Thoracic aorta (tissue), 2 donors: Measurements from ENCODE around the gene OSBP2. TPM values are rescaled to one million over a fixed set of nuclear protein-coding genes. Genes with fewer than 3 reads are reported as not detected.

Experiments
- ATAC-seq: fragments of 150-250 bp; one replicate; pipeline ENCODE4 v1.8.0; 2017; ENCODE audit warnings: low read depth; ENCODE audit not compliant: insufficient number of reproducible peaks, low FRiP score
- DNase-seq: peaks from one replicate; pipeline ENCODE4 v3.0.0-alpha.2; 2020; ENCODE audit warnings: low spot score
- H3K27ac ChIP-seq, 2 donors: fragments of 200-600 bp; sonication (generic); 1 replicate in 1 of 2; 2 replicates in 1 of 2; pipeline ENCODE4 v1.5.1; 2016; ENCODE audit warnings: mild to moderate bottlenecking in 2 of 2, moderate library complexity in 2 of 2
- H3K27me3 ChIP-seq: fragments of 200-600 bp; sonication (generic); replicated peaks from 2 replicates; pipeline ENCODE4 v1.6.0; 2016; ENCODE audit warnings: mild to moderate bottlenecking; ENCODE audit not compliant: insufficient read depth
- H3K36me3 ChIP-seq: fragments of 200-600 bp; sonication (generic); one replicate; pipeline ENCODE4 v1.5.1; 2016
- H3K4me1 ChIP-seq, 2 donors: fragments of 200-600 bp; sonication (generic); 1 replicate in 1 of 2; 2 replicates in 1 of 2; pipeline versions ENCODE4 v1.5.1 to v1.6.0; 2016; ENCODE audit warnings: low read depth in 2 of 2, mild to moderate bottlenecking in 1 of 2; ENCODE audit not compliant: control insufficient read depth in 1 of 2
- H3K4me3 ChIP-seq: fragments of 200-600 bp; sonication (generic); 2 replicates; pipeline ENCODE4 v1.5.1; 2016; ENCODE audit warnings: mild to moderate bottlenecking
- H3K9me3 ChIP-seq: fragments of 200-600 bp; sonication (generic); 2 replicates; pipeline ENCODE4 v1.5.1; 2016
- total RNA-seq, 2 donors: library from RNA; depleted of rRNA; stranded (reverse); fragments of >200 nt; gene quantifications; one replicate each; pipeline versions ENCODE4 v1.1.0 to v1.2.3, GENCODE V29; 2016
- TF ChIP-seq, protein P1 (sequence below): fragments of 200-600 bp; sonication (generic); IDR thresholded peaks from one replicate; pipeline ENCODE4 v1.5.1; 2019; ENCODE audit warnings: antibody characterized with exemption

OSBP2 gene
- total RNA-seq, 2 donors from 2014 or later = 0.71 to 3.0 TPM

DNA sequence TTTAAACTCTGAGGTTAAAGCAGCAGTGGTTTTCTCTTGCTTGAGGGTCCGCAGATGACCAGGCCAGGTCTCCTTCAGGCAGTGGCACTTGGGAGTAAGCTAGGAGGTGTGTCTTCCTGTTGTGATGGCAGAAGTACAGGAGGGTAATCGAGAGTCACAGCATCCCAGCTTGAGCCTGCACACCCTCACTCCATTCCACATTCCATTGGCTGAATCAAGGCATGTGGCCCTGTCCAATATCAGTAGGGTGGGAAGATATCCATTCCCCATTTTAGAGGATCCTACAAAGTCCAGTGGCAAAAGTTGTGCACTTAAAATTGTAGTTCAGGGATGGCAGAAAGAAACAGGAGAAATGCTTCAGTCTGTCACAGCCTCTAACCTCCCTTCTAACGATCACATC, 23.3 kb downstream of the OSBP2 start:
- DNase-seq = no peak
- no peaks in the 10 kb centered on the region for H3K36me3 ChIP-seq
- H3K27ac ChIP-seq = no peak overlapping the region
- ATAC-seq = no peak
- TF ChIP-seq, protein P1, sequence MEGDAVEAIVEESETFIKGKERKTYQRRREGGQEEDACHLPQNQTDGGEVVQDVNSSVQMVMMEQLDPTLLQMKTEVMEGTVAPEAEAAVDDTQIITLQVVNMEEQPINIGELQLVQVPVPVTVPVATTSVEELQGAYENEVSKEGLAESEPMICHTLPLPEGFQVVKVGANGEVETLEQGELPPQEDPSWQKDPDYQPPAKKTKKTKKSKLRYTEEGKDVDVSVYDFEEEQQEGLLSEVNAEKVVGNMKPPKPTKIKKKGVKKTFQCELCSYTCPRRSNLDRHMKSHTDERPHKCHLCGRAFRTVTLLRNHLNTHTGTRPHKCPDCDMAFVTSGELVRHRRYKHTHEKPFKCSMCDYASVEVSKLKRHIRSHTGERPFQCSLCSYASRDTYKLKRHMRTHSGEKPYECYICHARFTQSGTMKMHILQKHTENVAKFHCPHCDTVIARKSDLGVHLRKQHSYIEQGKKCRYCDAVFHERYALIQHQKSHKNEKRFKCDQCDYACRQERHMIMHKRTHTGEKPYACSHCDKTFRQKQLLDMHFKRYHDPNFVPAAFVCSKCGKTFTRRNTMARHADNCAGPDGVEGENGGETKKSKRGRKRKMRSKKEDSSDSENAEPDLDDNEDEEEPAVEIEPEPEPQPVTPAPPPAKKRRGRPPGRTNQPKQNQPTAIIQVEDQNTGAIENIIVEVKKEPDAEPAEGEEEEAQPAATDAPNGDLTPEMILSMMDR = no peak
- H3K4me3 ChIP-seq = no peak overlapping the region
- H3K4me1 ChIP-seq = no peaks in the 10 kb centered on the region
- H3K9me3 ChIP-seq = no peaks in the 10 kb centered on the region
- no peaks in the 10 kb centered on the region for H3K27me3 ChIP-seq

DNA sequence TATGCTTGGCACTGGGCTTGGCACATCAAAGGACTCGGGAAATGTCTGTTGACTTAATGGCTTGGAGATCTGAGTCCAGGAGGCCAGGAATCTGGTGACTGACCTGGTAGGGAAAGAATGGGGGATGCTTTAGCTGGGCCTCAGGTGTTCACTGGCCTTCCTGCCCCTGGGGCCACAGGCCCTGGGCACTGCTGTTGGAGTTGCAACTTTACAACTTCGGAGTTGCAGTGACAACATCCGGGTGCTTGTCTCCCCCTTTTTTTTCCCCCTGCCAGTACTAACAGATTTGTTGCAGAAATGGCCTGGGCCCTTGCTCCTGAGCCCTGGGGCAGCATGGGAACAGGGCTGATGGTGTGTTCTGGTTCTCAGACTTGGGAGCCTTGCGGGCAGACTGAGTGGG, 23.8 kb downstream of the OSBP2 start:
- ATAC-seq = no peak
- no peak for DNase-seq
- no peaks in the 10 kb centered on the region for H3K9me3 ChIP-seq
- H3K27me3 ChIP-seq = no peaks in the 10 kb centered on the region
- no peak overlapping the region for H3K4me3 ChIP-seq
- no peak overlapping the region for H3K27ac ChIP-seq
- TF ChIP-seq, protein P1 = no peak
- H3K4me1 ChIP-seq = no peaks in the 10 kb centered on the region
- H3K36me3 ChIP-seq = no peaks in the 10 kb centered on the region

DNA sequence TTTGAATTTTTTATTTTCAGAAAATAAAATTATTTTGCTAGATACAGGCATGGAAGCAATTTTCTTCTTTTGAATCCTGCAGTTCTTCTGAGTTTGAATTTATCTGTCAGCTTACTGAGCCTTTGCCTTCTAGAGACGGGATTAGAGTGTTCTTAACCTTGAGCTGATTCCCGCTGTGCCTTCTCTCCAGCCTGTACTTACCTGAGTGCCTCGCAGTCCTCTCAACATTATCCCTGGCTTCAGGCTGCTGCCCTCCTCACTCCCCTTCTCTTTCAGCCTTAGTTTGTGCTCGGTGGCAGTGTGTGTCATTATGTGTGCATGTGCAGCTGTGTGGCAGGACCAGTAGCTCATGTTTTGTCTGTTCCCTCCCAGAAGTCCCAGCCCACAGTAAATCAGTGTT, 24.3 kb downstream of the OSBP2 start:
- H3K4me1 ChIP-seq = no peaks in the 10 kb centered on the region
- DNase-seq = no peak
- no peaks in the 10 kb centered on the region for H3K27me3 ChIP-seq
- H3K36me3 ChIP-seq = no peaks in the 10 kb centered on the region
- TF ChIP-seq, protein P1 = no peak
- H3K27ac ChIP-seq = no peak overlapping the region
- no peak overlapping the region for H3K4me3 ChIP-seq
- no peak for ATAC-seq
- H3K9me3 ChIP-seq = no peaks in the 10 kb centered on the region

DNA sequence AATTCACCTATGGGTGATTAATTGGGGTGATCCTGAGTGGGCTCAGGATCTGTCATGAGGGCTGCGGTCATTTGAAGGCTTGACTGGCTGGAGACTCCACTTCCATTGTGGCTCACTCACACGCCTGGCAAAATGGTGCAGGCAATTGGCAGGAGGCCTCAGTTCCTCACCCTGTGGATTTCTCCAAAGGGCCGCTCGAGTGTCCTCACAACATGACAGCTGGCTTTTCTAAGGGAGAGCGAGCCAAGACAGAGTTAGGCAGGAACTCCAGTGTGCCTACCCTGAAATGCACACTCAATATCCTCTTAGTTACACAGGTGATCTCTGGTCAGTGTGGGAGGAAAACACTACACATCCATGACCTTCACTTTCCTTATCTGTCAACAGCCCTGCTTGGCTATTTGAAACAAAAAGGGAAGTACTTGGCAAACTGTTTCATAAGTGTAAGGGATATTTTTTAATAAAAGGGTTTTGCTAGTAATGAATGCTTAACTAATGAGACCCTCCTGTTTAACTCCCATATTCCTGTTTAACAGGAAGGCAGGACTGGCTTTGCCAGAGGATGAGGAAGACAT, 25.7 kb downstream of the OSBP2 start:
- TF ChIP-seq, protein P1 = no peak
- DNase-seq (no peak), ATAC-seq (no peak)
- H3K27me3 ChIP-seq = no peaks in the 10 kb centered on the region
- H3K4me3 ChIP-seq = no peak overlapping the region
- no peak overlapping the region for H3K27ac ChIP-seq
- H3K9me3 ChIP-seq = no peaks in the 10 kb centered on the region
- no peaks in the 10 kb centered on the region for H3K4me1 ChIP-seq
- no peaks in the 10 kb centered on the region for H3K36me3 ChIP-seq

DNA sequence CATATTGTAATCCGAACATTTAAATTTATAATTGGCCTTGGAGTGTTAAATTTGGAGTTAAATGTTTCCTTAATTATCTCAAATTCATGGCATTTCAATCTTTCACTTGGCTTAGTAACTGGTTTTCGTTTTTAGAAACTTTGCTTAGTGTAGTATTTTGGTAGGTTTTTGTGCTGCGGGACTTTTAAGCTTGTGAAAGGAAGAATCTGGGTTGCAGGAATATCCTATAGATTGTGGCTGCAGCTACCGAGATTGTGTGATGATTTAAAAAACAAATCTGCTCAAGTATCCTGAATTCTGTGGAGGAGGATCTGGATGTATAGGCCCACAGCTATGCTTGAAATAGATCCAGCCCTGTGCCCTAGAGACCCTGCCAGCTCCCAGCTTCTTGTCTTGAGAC, 27.1 kb downstream of the OSBP2 start:
- H3K4me3 ChIP-seq = no peak overlapping the region
- ATAC-seq (no peak), DNase-seq (no peak)
- H3K27ac ChIP-seq = no peak overlapping the region
- no peaks in the 10 kb centered on the region for H3K4me1 ChIP-seq
- H3K36me3 ChIP-seq = no peaks in the 10 kb centered on the region
- TF ChIP-seq, protein P1 = no peak
- no peaks in the 10 kb centered on the region for H3K9me3 ChIP-seq
- H3K27me3 ChIP-seq = no peaks in the 10 kb centered on the region
